ENCODE measurements around the gene CEACAM4.
"Not testable (repeated sequence)": the region's sequence is repeated elsewhere in the genome, so short reads cannot be mapped to it uniquely, and the experiment has no call there.

Gene CEACAM4

GRCh38 chr19:41626877-41627276 lies at the start of gene CEACAM4:
Gene CEACAM4 (minus strand): TSS chr19:41627074. CDS start chr19:41626963, 111 bp downstream.
- no peak for DNase-seq (ENCODE audit: low spot score)

- no peak for DNase-seq (ENCODE audit: low spot score)
Observed at GRCh38 chr19:41671486-41671885, 44.6 kb upstream of the CEACAM4 start.

- DNase-seq (ENCODE audit: low spot score) = no peak
Observed at GRCh38 chr19:41670755-41671154, 43.9 kb upstream of the CEACAM4 start.

- DNase-seq (ENCODE audit: low spot score) = no peak
Observed at GRCh38 chr19:41668315-41668714, 41.4 kb upstream of the CEACAM4 start.

DNA sequence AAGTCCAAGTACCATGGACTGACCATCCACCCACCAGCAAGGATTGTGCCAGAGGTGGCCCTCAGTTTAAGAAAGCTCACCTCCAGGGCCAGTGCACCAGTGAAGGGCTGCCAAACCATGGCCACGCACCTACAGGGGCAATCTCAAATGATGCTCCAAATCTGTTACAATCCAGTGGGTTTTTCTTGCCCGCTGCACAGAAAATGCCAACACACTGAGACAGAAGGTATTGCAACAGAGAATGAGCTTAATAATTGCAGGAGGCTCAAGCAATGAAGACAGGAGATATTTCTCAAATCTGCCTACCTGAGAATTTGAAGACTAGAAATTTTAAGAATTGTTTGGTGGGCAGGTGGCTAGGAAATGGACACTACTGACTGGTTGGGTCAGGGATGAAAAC lies 39.2 kb upstream of the CEACAM4 start:
- no peak for DNase-seq (ENCODE audit: low spot score)

GRCh38 chr19:41657157-41657556 lies 30.3 kb upstream of the CEACAM4 start:
- no peak for DNase-seq (ENCODE audit: low spot score)

DNA sequence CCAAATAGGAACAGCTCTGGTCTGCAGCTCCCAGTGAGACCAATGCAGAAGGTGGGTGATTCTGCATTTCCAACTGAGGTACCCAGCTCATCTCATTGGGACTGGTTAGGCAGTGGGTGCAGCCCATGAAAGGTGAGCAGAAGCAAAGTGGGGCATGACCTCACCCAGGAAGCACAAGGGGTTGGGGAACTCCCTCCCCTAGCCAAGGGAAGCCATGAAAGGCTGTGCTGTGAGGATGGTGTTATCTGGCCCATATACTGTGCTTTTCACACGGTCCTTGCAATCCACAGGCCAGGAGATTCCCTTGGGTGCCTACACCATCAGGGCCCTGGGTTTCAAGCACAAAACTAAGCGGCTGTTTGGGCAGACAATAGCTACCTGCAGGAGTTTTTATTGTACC lies 29.9 kb upstream of the CEACAM4 start:
- not testable (repeated sequence) for DNase-seq (ENCODE audit: low spot score)

DNA sequence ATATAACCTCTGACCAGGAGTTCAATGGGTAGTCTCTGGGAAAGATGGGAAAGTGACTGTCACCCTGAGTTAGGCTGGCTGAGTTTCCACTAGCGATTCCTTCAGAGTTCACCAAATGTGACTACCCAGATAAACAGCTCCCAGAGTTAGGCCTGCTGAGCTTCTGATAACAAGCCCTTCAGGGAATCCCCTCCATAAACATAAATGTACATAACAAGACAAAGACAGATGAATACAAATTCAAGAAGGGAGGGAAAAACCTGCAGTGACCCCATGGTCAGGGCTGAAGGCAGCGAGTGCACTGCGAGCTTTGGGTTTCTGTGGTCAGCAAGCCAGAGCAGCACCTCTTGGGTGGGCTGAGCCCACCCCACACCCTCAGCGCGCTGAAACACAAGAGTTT lies 25.4 kb upstream of the CEACAM4 start:
- no peak for DNase-seq (ENCODE audit: low spot score)

- DNase-seq (ENCODE audit: low spot score) = no peak
Observed at GRCh38 chr19:41649827-41650226, 23.0 kb upstream of the CEACAM4 start.

DNA sequence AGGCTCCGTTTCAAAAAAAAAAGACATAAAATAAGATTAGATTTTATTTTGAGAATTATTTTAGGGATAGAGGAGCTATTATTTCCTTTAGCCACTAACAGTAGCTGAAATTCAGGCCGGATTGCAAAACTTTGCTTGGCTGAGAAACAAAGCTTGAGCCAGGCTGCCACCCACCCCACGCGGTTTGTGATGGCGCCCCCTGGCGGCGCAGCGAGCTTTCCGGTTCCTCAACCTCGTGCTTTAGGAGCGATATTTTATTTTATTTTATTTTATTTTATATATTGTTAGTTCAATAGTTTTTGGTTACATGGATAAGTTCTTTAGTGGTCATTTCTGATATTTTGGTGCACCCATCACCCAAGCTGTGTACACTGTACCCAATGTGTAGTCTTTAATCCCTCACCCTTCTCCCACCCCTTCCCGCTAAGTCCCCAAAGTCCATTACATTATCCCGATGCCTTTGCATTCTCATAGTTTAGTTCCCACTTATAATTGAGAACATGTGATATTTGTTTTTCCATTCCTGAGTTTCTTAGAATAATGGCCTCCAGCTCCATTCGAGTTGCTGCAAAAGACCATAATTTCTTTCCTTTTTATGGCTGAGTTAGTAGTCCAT lies 19.8 kb upstream of the CEACAM4 start:
- no peak for DNase-seq (ENCODE audit: low spot score)

- no peak for DNase-seq (ENCODE audit: low spot score)
Observed at GRCh38 chr19:41641879-41642485, 15.1 kb upstream of the CEACAM4 start.

- no peak for DNase-seq (ENCODE audit: low spot score)
Observed at GRCh38 chr19:41638641-41639081, 11.8 kb upstream of the CEACAM4 start.

GRCh38 chr19:41637484-41637883 lies 10.6 kb upstream of the CEACAM4 start:
- no peak for DNase-seq (ENCODE audit: low spot score)

DNA sequence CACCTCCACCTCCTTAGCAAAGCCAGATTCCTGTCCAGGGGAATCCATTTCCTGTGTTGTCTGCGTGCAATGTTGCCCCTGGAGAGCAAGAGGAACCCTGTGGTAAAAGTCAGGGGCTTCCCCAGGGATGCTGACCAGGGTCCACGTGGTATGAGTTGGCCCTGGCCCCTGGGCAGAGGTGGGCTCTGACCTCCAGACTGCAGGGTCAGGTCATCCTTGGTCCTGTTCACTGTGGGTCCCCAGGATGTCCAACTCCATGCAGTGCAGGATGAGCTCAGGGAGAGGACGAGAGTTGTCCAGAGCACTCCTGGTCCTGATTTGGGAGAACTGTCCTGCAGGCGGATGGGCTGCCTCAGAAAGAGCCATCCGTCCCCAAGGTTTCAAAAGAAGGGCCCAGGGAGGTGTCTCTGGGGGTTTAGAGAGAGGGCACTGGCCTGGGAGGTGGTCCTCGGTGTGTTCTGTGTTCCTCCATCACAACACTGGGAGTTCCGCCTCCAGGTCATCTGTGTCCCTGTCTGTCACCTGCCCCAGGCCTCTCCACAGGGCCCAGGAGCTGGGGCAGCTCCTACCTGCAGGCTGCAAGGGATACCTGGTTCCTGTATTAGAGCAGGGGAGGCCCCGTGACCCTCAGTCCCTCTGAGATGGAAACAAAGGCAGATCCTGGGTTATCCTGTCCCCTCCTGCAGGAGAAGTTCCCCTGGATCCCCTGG lies 1.2 kb upstream of the CEACAM4 start:
- no peak for DNase-seq (ENCODE audit: low spot score)

DNA sequence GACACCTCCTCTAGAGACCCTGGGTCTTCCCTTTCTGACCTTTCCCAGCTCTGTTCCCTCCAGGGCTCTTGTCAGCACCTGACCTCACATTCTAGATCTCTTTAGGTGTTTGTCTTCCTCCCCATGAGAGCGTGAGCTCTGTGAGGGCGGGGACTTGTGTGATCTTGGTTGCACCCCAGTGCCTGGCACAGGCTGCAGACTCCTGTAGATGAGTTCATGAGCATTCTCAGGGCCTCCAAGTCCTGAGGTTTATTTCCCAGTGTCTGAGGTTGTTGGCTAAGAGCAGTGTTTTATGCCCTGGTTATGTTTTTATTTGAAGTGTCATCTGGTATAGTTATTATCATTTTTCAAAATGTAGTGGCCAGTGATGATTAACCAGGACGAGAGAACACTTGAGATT lies 596 bp downstream of the CEACAM4 start:
- DNase-seq (ENCODE audit: low spot score) = no peak

GRCh38 chr19:41624937-41625336 lies 1.9 kb downstream of the CEACAM4 start:
- DNase-seq (ENCODE audit: low spot score) = no peak

- DNase-seq (ENCODE audit: low spot score) = no peak
Observed at GRCh38 chr19:41624515-41624914, 2.4 kb downstream of the CEACAM4 start.

GRCh38 chr19:41623360-41623759 lies 3.5 kb downstream of the CEACAM4 start:
- DNase-seq (ENCODE audit: low spot score) = no peak

GRCh38 chr19:41621654-41622053 lies 5.2 kb downstream of the CEACAM4 start:
- DNase-seq (ENCODE audit: low spot score) = no peak

DNA sequence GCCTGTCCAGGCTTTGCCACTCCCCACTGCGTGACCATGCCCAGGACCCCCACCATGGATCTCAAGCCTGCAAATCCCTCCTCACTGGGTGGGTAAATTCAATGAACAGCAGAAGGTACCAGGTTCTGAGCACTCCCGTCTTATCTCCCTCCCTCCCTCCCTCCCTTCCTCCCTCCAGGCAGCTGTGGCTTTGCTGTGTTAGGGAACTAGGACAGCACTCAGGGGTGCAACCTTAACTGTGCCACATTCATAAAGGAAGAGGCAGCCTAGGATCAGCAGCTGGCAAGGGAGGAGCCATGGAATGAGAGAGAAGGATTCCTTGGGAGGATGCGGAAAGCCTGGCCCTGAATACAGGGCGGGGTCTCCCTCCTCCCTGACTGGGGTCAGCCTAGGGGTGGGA lies 5.6 kb downstream of the CEACAM4 start:
- DNase-seq (ENCODE audit: low spot score) = no peak

GRCh38 chr19:41620171-41620570 lies 6.7 kb downstream of the CEACAM4 start:
- no peak for DNase-seq (ENCODE audit: low spot score)

GRCh38 chr19:41619018-41619556 lies 7.8 kb downstream of the CEACAM4 start:
- no peak for DNase-seq (ENCODE audit: low spot score)

All from left forelimb (tissue), 1 donor.